Sigmoid colon (tissue), 7 donors: Measurements from ENCODE around the gene CTNNBL1. TPM values are rescaled to one million over a fixed set of nuclear protein-coding genes. Genes with fewer than 3 reads are reported as not detected.

Source experiments
- DNase-seq: peaks from one replicate; pipeline ENCODE4 v3.0.0-alpha.2; 2019
- H3K27ac ChIP-seq, 4 donors: fragments of 200-600 bp; sonication (generic); one replicate each; pipeline ENCODE4 v1.5.1; 2016 to 2019; ENCODE audit warnings: mild to moderate bottlenecking in 1 of 4
- H3K27me3 ChIP-seq, 3 donors: fragments of 200-600 bp; sonication (generic); one replicate each; pipeline ENCODE4 v1.5.1; 2019; ENCODE audit warnings: mild to moderate bottlenecking in 1 of 3
- H3K36me3 ChIP-seq, 4 donors: fragments of 200-600 bp; sonication (generic); one replicate each; pipeline ENCODE4 v1.5.1; 2016 to 2019
- H3K4me1 ChIP-seq, 4 donors: fragments of 200-600 bp; sonication (generic); one replicate each; pipeline ENCODE4 v1.5.1; 2017 to 2019
- H3K4me3 ChIP-seq, 4 donors: fragments of 200-600 bp; sonication (generic); one replicate each; pipeline ENCODE4 v1.5.1; 2017 to 2019; ENCODE audit warnings: mild to moderate bottlenecking in 2 of 4, moderate library complexity in 1 of 4
- H3K9me3 ChIP-seq, 4 donors: fragments of 200-600 bp in 3 of 4; sonication (generic) in 3 of 4; one replicate each; pipeline versions ENCODE4 v1.5.1 to v1.6.1; 2013 to 2019
- CTCF ChIP-seq, 4 experiments: fragments of 450-650 bp in 3 of 4; fragments of 200-600 bp in 1 of 4; IDR thresholded peaks; one replicate each; pipeline ENCODE4 v1.5.1; 2016 to 2019; ENCODE audit warnings: antibody characterized with exemption in 4 of 4, mild to moderate bottlenecking in 3 of 4, moderate library complexity in 2 of 4
- EP300 ChIP-seq, 4 donors: sonication (generic); formaldehyde crosslinking; IDR thresholded peaks; one replicate each; pipeline ENCODE4 v1.6.1; 2017; ENCODE audit warnings: antibody characterized with exemption in 4 of 4
- POLR2A ChIP-seq, 2 donors: fragments of 450-650 bp; IDR thresholded peaks; one replicate each; pipeline ENCODE4 v1.6.1; 2016; ENCODE audit warnings: antibody characterized with exemption in 2 of 2, mild to moderate bottlenecking in 2 of 2, moderate library complexity in 2 of 2
- POLR2AphosphoS5 ChIP-seq, 4 donors: sonication (generic); formaldehyde crosslinking; IDR thresholded peaks; one replicate each; pipeline ENCODE4 v1.6.1; 2017; ENCODE audit warnings: antibody characterized with exemption in 4 of 4
- WGBS, 2 donors: extraction: QIAGEN DNeasy Blood & Tissue Kit; methylation state at CpG; one replicate each; pipeline ENCODE4 v1.1.7; 2013; 5-methylcytosine and 5-hydroxymethylcytosine counted together
- intact Hi-C: fragments of 100-400 bp; cut with DNase I; formaldehyde crosslinking; loops from one replicate; pipeline ENCODE4 v1.15.1; 2023
- polyA plus RNA-seq, 3 donors: library from polyadenylated mRNA; stranded (reverse); fragments of 200-250 nt; gene quantifications; one replicate each; pipeline ENCODE4 v1.2.3, GENCODE V29; 2013
- total RNA-seq, 4 donors: library from RNA; depleted of rRNA; stranded (reverse); fragments of >200 nt; gene quantifications; one replicate each; pipeline ENCODE4 v1.1.0, GENCODE V29; 2016
- donor health status: healthy with polysubstance abuse.
- donor health status: Bipolar disorder and iron deficiency.
- donor health status: healthy.

Gene CTNNBL1
- total and polyA plus RNA-seq, 7 donors = 27.3 to 47.9 (median 34.8) TPM

GRCh38 chr20:37863289-37863688, 169.5 kb downstream of the CTNNBL1 start:
- TF ChIP-seq EP300 (IDR thresholded peaks at IDR 0.05) = no peak
- TF ChIP-seq POLR2A (IDR thresholded peaks at IDR 0.05) = no peak
- TF ChIP-seq POLR2AphosphoS5 (IDR thresholded peaks at IDR 0.05) = no peak
- TF ChIP-seq CTCF (IDR thresholded peaks at IDR 0.05) = no peak
- Histone ChIP-seq H3K9me3 (no peaks in the 10 kb centered on the region), H3K27me3 (no peaks in the 10 kb centered on the region), H3K4me1 (peaks cover 0 to 32% (median 29%) of the 10 kb centered on the region in 4 donors), H3K4me3 (no peak overlapping the region), H3K36me3 (peaks cover 0 to 39% (median 6%) of the 10 kb centered on the region in 4 donors), H3K27ac (no peak overlapping the region)
- no peak for DNase-seq
- 94% methylated on average over 5 of the region's 5 CpGs for WGBS, 2 donors
- intact Hi-C loops = no loop called here

- Histone ChIP-seq H3K4me3 (no peak overlapping the region), H3K4me1 (peaks cover 0 to 42% (median 38%) of the 10 kb centered on the region in 4 donors), H3K27ac (no peak overlapping the region), H3K27me3 (no peaks in the 10 kb centered on the region), H3K36me3 (peaks cover 0 to 39% (median 6%) of the 10 kb centered on the region in 4 donors), H3K9me3 (no peaks in the 10 kb centered on the region)
- no peak for DNase-seq
- 82 to 84% methylated on average over 8 of the region's 8 CpGs for WGBS, 2 donors
- TF ChIP-seq EP300 (IDR thresholded peaks at IDR 0.05) (no peak), POLR2A (IDR thresholded peaks at IDR 0.05) (no peak), POLR2AphosphoS5 (IDR thresholded peaks at IDR 0.05) (no peak), CTCF (IDR thresholded peaks at IDR 0.05) (no peak)
- intact Hi-C loops = no loop called here
Measured at GRCh38 chr20:37864298-37864697, 170.5 kb downstream of the CTNNBL1 start.

- no peak for TF ChIP-seq POLR2A (IDR thresholded peaks at IDR 0.05)
- no peak for TF ChIP-seq EP300 (IDR thresholded peaks at IDR 0.05)
- TF ChIP-seq POLR2AphosphoS5 (IDR thresholded peaks at IDR 0.05) = no peak
- TF ChIP-seq CTCF (IDR thresholded peaks at IDR 0.05) = no peak
- Histone ChIP-seq H3K4me3 (no peak overlapping the region), H3K4me1 (peaks cover 0 to 53% (median 46%) of the 10 kb centered on the region in 4 donors), H3K9me3 (no peaks in the 10 kb centered on the region), H3K27me3 (no peaks in the 10 kb centered on the region), H3K27ac (peak overlapping the region in 3 of 4 donors; percentile 75 to 86 (median 83)), H3K36me3 (peaks cover 0 to 24% (median 4%) of the 10 kb centered on the region in 4 donors)
- WGBS, 2 donors = 97 to 98% methylated on average over 10 of the region's 10 CpGs
- no peak for DNase-seq
- intact Hi-C loops = loop anchor here (2.0 kb wide), 1 partner anchor 43 kb away; no protein-coding TSS in a partner anchor
Measured at GRCh38 chr20:37866051-37866450, 172.2 kb downstream of the CTNNBL1 start.

GRCh38 chr20:37867289-37868195, 173.7 kb downstream of the CTNNBL1 start:
- H3K4me3 ChIP-seq = no peak overlapping the region
- peaks cover 0 to 53% (median 44%) of the 10 kb centered on the region in 4 donors for H3K4me1 ChIP-seq
- H3K27ac ChIP-seq = peak overlapping the region in 3 of 4 donors; percentile 75 to 86 (median 83)
- 88% methylated on average over 15 of the region's 15 CpGs for WGBS, 2 donors
- intact Hi-C loops = loop anchor here (2.0 kb wide), 1 partner anchor 45 kb away; no protein-coding TSS in a partner anchor
- H3K9me3 ChIP-seq = no peaks in the 10 kb centered on the region
- H3K36me3 ChIP-seq = peaks cover 0 to 23% (median 10%) of the 10 kb centered on the region in 4 donors
- TF ChIP-seq CTCF (IDR thresholded peaks at IDR 0.05) = no peak
- TF ChIP-seq EP300 (IDR thresholded peaks at IDR 0.05) = peak in 3 of 4 donors; percentile 19 to 73 (median 57)
- peak; percentile 67 to 80 (median 73) for TF ChIP-seq POLR2AphosphoS5 (IDR thresholded peaks at IDR 0.05)
- TF ChIP-seq POLR2A (IDR thresholded peaks at IDR 0.05) = no peak
- DNase-seq = peak; percentile 81
- H3K27me3 ChIP-seq = no peaks in the 10 kb centered on the region
